SHP77 treated with DMSO at 0.1 percent for 48 hours (cell line): ENCODE results near the gene HECTD4.
A peak's percentile ranks its signal among the peaks of the same experiment; 100 is the strongest.
"Not testable (repeated sequence)": the region's sequence is repeated elsewhere in the genome, so short reads cannot be mapped to it uniquely, and the experiment has no call there.

Experiments
- DNase-seq: peaks from one replicate; lab custom pipeline; 2025; lab: John Stamatoyannopoulos, UW

HECTD4 gene

GRCh38 chr12:112354399-112354798 is 27.8 kb downstream of the HECTD4 start:
- DNase-seq: no peak

- DNase-seq: no peak
Measured at GRCh38 chr12:112353393-112353792, 28.8 kb downstream of the HECTD4 start.

GRCh38 chr12:112352921-112353320 is 29.3 kb downstream of the HECTD4 start:
- no peak for DNase-seq

GRCh38 chr12:112350593-112351592 is 31.3 kb downstream of the HECTD4 start:
- DNase-seq: no peak

GRCh38 chr12:112349431-112349830 is 32.8 kb downstream of the HECTD4 start:
- DNase-seq: no peak

- not testable (repeated sequence) for DNase-seq
Measured at GRCh38 chr12:112348926-112349325, 33.3 kb downstream of the HECTD4 start.

- peak; percentile 25 for DNase-seq
Measured at GRCh38 chr12:112347581-112347982, 34.6 kb downstream of the HECTD4 start.

GRCh38 chr12:112346194-112346593 is 36.0 kb downstream of the HECTD4 start:
- no peak for DNase-seq

- DNase-seq: no peak
Measured at GRCh38 chr12:112344220-112344619, 38.0 kb downstream of the HECTD4 start.

- DNase-seq: no peak
Measured at GRCh38 chr12:112342587-112342986, 39.6 kb downstream of the HECTD4 start.

- no peak for DNase-seq
Measured at GRCh38 chr12:112341046-112341825, 41.0 kb downstream of the HECTD4 start.

- DNase-seq: no peak
Measured at GRCh38 chr12:112340230-112340629, 42.0 kb downstream of the HECTD4 start.

GRCh38 chr12:112334999-112335398 is 47.2 kb downstream of the HECTD4 start:
- not testable (repeated sequence) for DNase-seq

GRCh38 chr12:112333019-112333418 is 49.2 kb downstream of the HECTD4 start:
- no peak for DNase-seq

GRCh38 chr12:112331886-112332285 is 50.3 kb downstream of the HECTD4 start:
- DNase-seq: no peak

- no peak for DNase-seq
Measured at GRCh38 chr12:112330706-112331105, 51.5 kb downstream of the HECTD4 start.

GRCh38 chr12:112328456-112329124 is 53.6 kb downstream of the HECTD4 start:
- DNase-seq: no peak

- DNase-seq: no peak
Measured at GRCh38 chr12:112327209-112327938, 54.9 kb downstream of the HECTD4 start.

- DNase-seq: no peak
Measured at GRCh38 chr12:112325622-112326207, 56.5 kb downstream of the HECTD4 start.

- no peak for DNase-seq
Measured at GRCh38 chr12:112325157-112325556, 57.1 kb downstream of the HECTD4 start.

- DNase-seq: no peak
Measured at GRCh38 chr12:112322882-112323547, 59.2 kb downstream of the HECTD4 start.
